ENCODE results near the gene IKBKG. TPM values are rescaled to one million over a fixed set of nuclear protein-coding genes. Genes with fewer than 3 reads are reported as not detected.
A peak's percentile ranks its signal among the peaks of the same experiment; 100 is the strongest.
"Not testable (repeated sequence)": the region's sequence is repeated elsewhere in the genome, so short reads cannot be mapped to it uniquely, and the experiment has no call there.

The IKBKG gene
- 10 to 100 TPM; 32.7 to 33.0 TPM for total RNA-seq

GRCh38 chrX:154547245-154548027 is at the start of gene IKBKG:
Gene IKBKG, plus strand, starts transcription at chrX:154547620. Its CDS starts 4,383 bp downstream, at chrX:154552003.
- intact Hi-C loops (cut with DNase I, micrococcal nuclease) = loop anchor here (1.0 to 2.0 kb wide), 11 partner anchors 31 to 823 kb away; partner anchors contain the start of genes FAM3A (in 2 of the 2), ABCD1 (in 1 of the 2), BCAP31 (in 1 of the 2) and DKC1 (in 1 of the 2)
- Mint-ChIP-seq H3K27me3 (no peaks in the 10 kb centered on the region), H3K9me3 (ENCODE audit: low read depth) (no peaks in the 10 kb centered on the region), H3K4me1 (peaks cover 39% of the 10 kb centered on the region), H3K4me3 (peak within 1 kb of the TSS; percentile 99), H3K27ac (peak within 1 kb of the TSS; percentile 97), H3K36me3 (ENCODE audit: low read depth) (peaks cover 29% of the 10 kb centered on the region)
- ATAC-seq = peak; percentile 81
- DNase-seq = peak; percentile 92
- ChIA-PET POLR2A (interaction anchor here (1.1 kb wide), 1 partner anchor 30 kb away, joined by 4 read pairs; no protein-coding TSS in a partner anchor), CTCF (interaction anchor here (0.6 to 1.1 kb wide), 2 partner anchors 149 to 198 kb away, joined by 3 to 5 read pairs; no protein-coding TSS in a partner anchor)

- DNase-seq; H3K36me3 Mint-ChIP-seq (ENCODE audit: low read depth); H3K9me3 Mint-ChIP-seq (ENCODE audit: low read depth); H3K27ac Mint-ChIP-seq; H3K4me1 Mint-ChIP-seq; H3K4me3 Mint-ChIP-seq; intact Hi-C loops (cut with DNase I, micrococcal nuclease); POLR2A ChIA-PET; H3K27me3 Mint-ChIP-seq; ATAC-seq: not testable (repeated sequence)
- CTCF ChIA-PET = interaction anchor here (0.7 kb wide), 1 partner anchor 472 kb away, joined by 8 read pairs; no protein-coding TSS in a partner anchor
Measured at GRCh38 chrX:154501423-154501822, 46.0 kb upstream of the IKBKG start.

GRCh38 chrX:154502098-154502497 is 45.3 kb upstream of the IKBKG start:
- no peaks in the 10 kb centered on the region for H3K4me1 Mint-ChIP-seq
- DNase-seq = no peak

GRCh38 chrX:154502989-154503388 is 44.4 kb upstream of the IKBKG start:
- Mint-ChIP-seq H3K9me3 (ENCODE audit: low read depth) (no peaks in the 10 kb centered on the region), H3K4me1 (no peaks in the 10 kb centered on the region), H3K36me3 (ENCODE audit: low read depth) (peaks cover 4% of the 10 kb centered on the region), H3K27ac (no peak overlapping the region), H3K27me3 (no peaks in the 10 kb centered on the region), H3K4me3 (no peak overlapping the region)
- POLR2A ChIA-PET = no interaction called here
- CTCF ChIA-PET = no interaction called here
- intact Hi-C loops (cut with DNase I, micrococcal nuclease) = no loop called here
- DNase-seq (no peak), ATAC-seq (no peak)

More at GRCh38 chrX:154502098-154502497, 45.3 kb upstream of the IKBKG start:
- no peaks in the 10 kb centered on the region for H3K27me3 Mint-ChIP-seq
- H3K4me3 Mint-ChIP-seq = no peak overlapping the region
- no peak overlapping the region for H3K27ac Mint-ChIP-seq
- ChIA-PET CTCF (interaction anchor here (0.6 kb wide), 1 partner anchor 305 kb away, joined by 3 read pairs; no protein-coding TSS in a partner anchor), POLR2A (interaction anchor here (0.6 kb wide), 1 partner anchor 12 kb away, joined by 3 read pairs; the partner anchor contains the start of gene SLC10A3)
- H3K36me3 Mint-ChIP-seq (ENCODE audit: low read depth) = peaks cover 4% of the 10 kb centered on the region
- intact Hi-C loops (cut with DNase I, micrococcal nuclease) = no loop called here
- ATAC-seq = no peak
- no peaks in the 10 kb centered on the region for H3K9me3 Mint-ChIP-seq (ENCODE audit: low read depth)

- ATAC-seq = no peak
- ChIA-PET CTCF (no interaction called here), POLR2A (no interaction called here)
Measured at GRCh38 chrX:154505734-154506133, 41.7 kb upstream of the IKBKG start.

GRCh38 chrX:154506483-154507332 is 40.7 kb upstream of the IKBKG start:
- ATAC-seq (no peak), DNase-seq (no peak)
- intact Hi-C loops (cut with DNase I, micrococcal nuclease) = no loop called here
- ChIA-PET CTCF (no interaction called here), POLR2A (no interaction called here)
- H3K4me3 Mint-ChIP-seq = no peak overlapping the region
- H3K36me3 Mint-ChIP-seq (ENCODE audit: low read depth) = peaks cover 27% of the 10 kb centered on the region
- no peaks in the 10 kb centered on the region for H3K27me3 Mint-ChIP-seq
- no peak overlapping the region for H3K27ac Mint-ChIP-seq
- no peaks in the 10 kb centered on the region for H3K9me3 Mint-ChIP-seq (ENCODE audit: low read depth)
- peaks cover 8% of the 10 kb centered on the region for H3K4me1 Mint-ChIP-seq

More at GRCh38 chrX:154505734-154506133, 41.7 kb upstream of the IKBKG start:
- no peak overlapping the region for H3K27ac Mint-ChIP-seq
- H3K4me3 Mint-ChIP-seq = no peak overlapping the region
- H3K27me3 Mint-ChIP-seq = no peaks in the 10 kb centered on the region
- intact Hi-C loops (cut with DNase I, micrococcal nuclease) = no loop called here
- no peak for DNase-seq
- peaks cover 23% of the 10 kb centered on the region for H3K36me3 Mint-ChIP-seq (ENCODE audit: low read depth)
- no peaks in the 10 kb centered on the region for H3K4me1 Mint-ChIP-seq
- H3K9me3 Mint-ChIP-seq (ENCODE audit: low read depth) = no peaks in the 10 kb centered on the region

- ChIA-PET CTCF (interaction anchor here (0.6 kb wide), 1 partner anchor 10 kb away, joined by 3 read pairs; no protein-coding TSS in a partner anchor), POLR2A (no interaction called here)
- Mint-ChIP-seq H3K36me3 (ENCODE audit: low read depth) (peaks cover 27% of the 10 kb centered on the region), H3K4me3 (no peak overlapping the region), H3K27ac (no peak overlapping the region), H3K9me3 (ENCODE audit: low read depth) (no peaks in the 10 kb centered on the region), H3K4me1 (peaks cover 15% of the 10 kb centered on the region), H3K27me3 (no peaks in the 10 kb centered on the region)
- intact Hi-C loops (cut with DNase I, micrococcal nuclease) = no loop called here
- ATAC-seq = no peak
- no peak for DNase-seq
Measured at GRCh38 chrX:154507673-154508383, 39.6 kb upstream of the IKBKG start.

- Mint-ChIP-seq H3K4me1 (peaks cover 16% of the 10 kb centered on the region), H3K27ac (no peak overlapping the region), H3K4me3 (no peak overlapping the region), H3K9me3 (ENCODE audit: low read depth) (no peaks in the 10 kb centered on the region), H3K36me3 (ENCODE audit: low read depth) (peaks cover 27% of the 10 kb centered on the region), H3K27me3 (no peaks in the 10 kb centered on the region)
- ChIA-PET POLR2A (no interaction called here), CTCF (interaction anchor here (0.6 kb wide), 1 partner anchor 9 kb away, joined by 3 read pairs; no protein-coding TSS in a partner anchor)
- no peak for DNase-seq
- no peak for ATAC-seq
- intact Hi-C loops (cut with DNase I, micrococcal nuclease) = no loop called here
Measured at GRCh38 chrX:154508384-154508745, 39.1 kb upstream of the IKBKG start.

- DNase-seq = no peak
- no peak overlapping the region for H3K4me3 Mint-ChIP-seq
- no peaks in the 10 kb centered on the region for H3K27me3 Mint-ChIP-seq
- ChIA-PET CTCF (no interaction called here), POLR2A (no interaction called here)
- ATAC-seq = no peak
- no peaks in the 10 kb centered on the region for H3K9me3 Mint-ChIP-seq (ENCODE audit: low read depth)
- intact Hi-C loops (cut with DNase I, micrococcal nuclease) = no loop called here
- H3K27ac Mint-ChIP-seq = no peak overlapping the region
- peaks cover 23% of the 10 kb centered on the region for H3K4me1 Mint-ChIP-seq
- peaks cover 31% of the 10 kb centered on the region for H3K36me3 Mint-ChIP-seq (ENCODE audit: low read depth)
Measured at GRCh38 chrX:154509455-154509854, 38.0 kb upstream of the IKBKG start.

- H3K4me1 Mint-ChIP-seq = peaks cover 33% of the 10 kb centered on the region
- no peaks in the 10 kb centered on the region for H3K27me3 Mint-ChIP-seq
- H3K4me3 Mint-ChIP-seq = no peak overlapping the region
- intact Hi-C loops (cut with DNase I, micrococcal nuclease) = no loop called here
- no peaks in the 10 kb centered on the region for H3K9me3 Mint-ChIP-seq (ENCODE audit: low read depth)
- peaks cover 32% of the 10 kb centered on the region for H3K36me3 Mint-ChIP-seq (ENCODE audit: low read depth)
- DNase-seq (no peak), ATAC-seq (no peak)
- CTCF ChIA-PET = no interaction called here
- POLR2A ChIA-PET = no interaction called here
- H3K27ac Mint-ChIP-seq = peak overlapping the region; percentile 31
Measured at GRCh38 chrX:154511761-154512160, 35.7 kb upstream of the IKBKG start.

GRCh38 chrX:154512879-154513553 is 34.4 kb upstream of the IKBKG start:
- Mint-ChIP-seq H3K36me3 (ENCODE audit: low read depth) (peaks cover 31% of the 10 kb centered on the region), H3K27ac (no peak overlapping the region), H3K4me1 (peaks cover 34% of the 10 kb centered on the region), H3K9me3 (ENCODE audit: low read depth) (no peaks in the 10 kb centered on the region), H3K4me3 (no peak overlapping the region), H3K27me3 (no peaks in the 10 kb centered on the region)
- DNase-seq = no peak
- intact Hi-C loops (cut with DNase I, micrococcal nuclease) = no loop called here
- POLR2A ChIA-PET = no interaction called here
- CTCF ChIA-PET = no interaction called here
- ATAC-seq = no peak

All from activated CD4-positive, alpha-beta T cell treated with anti-CD3 and anti-CD28 coated beads for 36 hours (primary cell).